Measurements from ENCODE around the gene TGM5.

GRCh38 chr15:43266386-43266785 lies 342 bp downstream of the TGM5 start:
- TF ChIP-seq POLR2A (IDR thresholded peaks at IDR 0.05; ENCODE audit: borderline replicate concordance, extremely low read depth, insufficient read depth, insufficient read length), result no peak
- no peak for TF ChIP-seq SP1 (IDR thresholded peaks at IDR 0.05; ENCODE audit: low read depth)
- no peak for TF ChIP-seq CTCF (IDR thresholded peaks at IDR 0.05 in 2 of 3, conservative IDR thresholded peaks at IDR 0.05 in 1 of 3; ENCODE audit: borderline replicate concordance in 1 of 3, insufficient read depth in 1 of 3, low read depth in 2 of 3, low read length in 2 of 3)
- no peak for TF ChIP-seq REST (IDR thresholded peaks at IDR 0.05; ENCODE audit: low read depth)
- TF ChIP-seq SRF (IDR thresholded peaks at IDR 0.05; ENCODE audit: low read depth), result no peak
- no peak for TF ChIP-seq POLR2AphosphoS5 (IDR thresholded peaks at IDR 0.05; ENCODE audit: low read depth, low read length)
- TF ChIP-seq EZH2phosphoT487 (IDR thresholded peaks at IDR 0.05; ENCODE audit: borderline replicate concordance), result no peak
- no peak for TF ChIP-seq EGR1 (IDR thresholded peaks at IDR 0.05; ENCODE audit: low read depth)
- TF ChIP-seq FOSL1 (IDR thresholded peaks at IDR 0.05; ENCODE audit: low read depth), result no peak
- no peak for TF ChIP-seq ZNF274 (IDR thresholded peaks at IDR 0.05; ENCODE audit: low read depth, low read length)
- TF ChIP-seq RAD21 (IDR thresholded peaks at IDR 0.05; ENCODE audit: low read depth), result no peak
- TF ChIP-seq EZH2 (IDR thresholded peaks at IDR 0.05), result no peak
